CD4-positive, alpha-beta memory T cell (primary cell): ENCODE measurements around the gene EFHC1. TPM values are rescaled to one million over a fixed set of nuclear protein-coding genes. Genes with fewer than 3 reads are reported as not detected.

Experiments used
- CTCF ChIA-PET: fragments of 350-600 bp; sonication (Branson Sonifier 250); formaldehyde crosslinking; loops from one replicate; lab custom pipeline; 2021; ENCODE audit warnings: inconsistent platforms; ENCODE audit not compliant: partially characterized antibody; lab: Charles Lee
- POLR2A ChIA-PET: fragments of 350-600 bp; sonication (Branson Sonifier 250); formaldehyde crosslinking; loops from one replicate; lab custom pipeline; 2021; ENCODE audit not compliant: partially characterized antibody; lab: Charles Lee
- DNase-seq, 5 donors: peaks; one replicate each; pipeline versions ENCODE4 v3.0.0 to v3.0.0-alpha.2; 2020 to 2022; ENCODE audit warnings: mixed read lengths in 1 of 5
- H3K27ac ChIP-seq: one replicate; pipeline ENCODE4 v1.7.0; 2013; ENCODE audit warnings: low read depth, low read length
- H3K27me3 ChIP-seq: 2 replicates; pipeline ENCODE4 v1.7.0; 2013; ENCODE audit warnings: mild to moderate bottlenecking, low read length, moderate library complexity; ENCODE audit not compliant: insufficient read depth
- H3K36me3 ChIP-seq: 2 replicates; pipeline ENCODE4 v1.7.0; 2013; ENCODE audit warnings: mild to moderate bottlenecking, low read length, moderate library complexity; ENCODE audit not compliant: insufficient read depth
- H3K4me1 ChIP-seq: 2 replicates; pipeline ENCODE4 v1.7.0; 2013; ENCODE audit warnings: mild to moderate bottlenecking, low read length, moderate library complexity; ENCODE audit not compliant: insufficient read depth
- H3K4me3 ChIP-seq, 2 donors: one replicate each; pipeline ENCODE4 v1.7.0; 2013; ENCODE audit warnings: low read length in 2 of 2, mild to moderate bottlenecking in 1 of 2
- H3K9me3 ChIP-seq, 2 donors: one replicate each; pipeline ENCODE4 v1.7.0; 2013; ENCODE audit warnings: low read length in 2 of 2, control low read depth in 1 of 2; ENCODE audit not compliant: control insufficient read depth in 1 of 2
- H3K27ac Mint-ChIP-seq, 7 donors: one replicate each; pipeline ENCODE4 v1.8.0; 2020 to 2021; ENCODE audit warnings: mixed read lengths in 7 of 7, mild to moderate bottlenecking in 6 of 7, inconsistent platforms in 3 of 7, moderate library complexity in 3 of 7
- H3K27me3 Mint-ChIP-seq, 2 donors: one replicate each; pipeline ENCODE4 v1.8.0; 2020 to 2021; ENCODE audit warnings: mixed read lengths in 2 of 2
- H3K36me3 Mint-ChIP-seq, 2 donors: one replicate each; pipeline ENCODE4 v1.8.0; 2020 to 2021; ENCODE audit warnings: mixed read lengths in 2 of 2, inconsistent platforms in 1 of 2, mild to moderate bottlenecking in 1 of 2
- H3K4me1 Mint-ChIP-seq, 4 donors: one replicate each; pipeline ENCODE4 v1.8.0; 2020 to 2021; ENCODE audit warnings: mixed read lengths in 4 of 4, mild to moderate bottlenecking in 1 of 4
- H3K4me3 Mint-ChIP-seq, 8 donors: one replicate each; pipeline ENCODE4 v1.8.0; 2020 to 2021; ENCODE audit warnings: mixed read lengths in 8 of 8, mild to moderate bottlenecking in 7 of 8, moderate library complexity in 6 of 8, inconsistent platforms in 3 of 8
- H3K9me3 Mint-ChIP-seq, 8 donors: one replicate each; pipeline ENCODE4 v1.8.0; 2020 to 2021; ENCODE audit warnings: mixed read lengths in 8 of 8, mild to moderate bottlenecking in 5 of 8, inconsistent platforms in 3 of 8, moderate library complexity in 1 of 8
- intact Hi-C: fragments of 100-400 bp; cut with micrococcal nuclease; formaldehyde crosslinking; loops from one replicate; pipeline ENCODE4 v1.15.1; 2023
- polyA plus RNA-seq, 2 donors: library from polyadenylated mRNA; unstranded; fragments of 300-500 nt; fragmentation: Illumina TruSeq; gene quantifications; one replicate each; pipeline ENCODE4 v1.2.3, GENCODE V29; 2021
- total RNA-seq, 2 experiments: library from RNA; stranded (reverse); gene quantifications; one replicate each; pipeline ENCODE4 v1.2.3, GENCODE V29; 2021

Gene EFHC1
- total and polyA plus RNA-seq, 4 experiments from 2014 or later: 1.5 to 10.4 (median 4.1) TPM

DNA sequence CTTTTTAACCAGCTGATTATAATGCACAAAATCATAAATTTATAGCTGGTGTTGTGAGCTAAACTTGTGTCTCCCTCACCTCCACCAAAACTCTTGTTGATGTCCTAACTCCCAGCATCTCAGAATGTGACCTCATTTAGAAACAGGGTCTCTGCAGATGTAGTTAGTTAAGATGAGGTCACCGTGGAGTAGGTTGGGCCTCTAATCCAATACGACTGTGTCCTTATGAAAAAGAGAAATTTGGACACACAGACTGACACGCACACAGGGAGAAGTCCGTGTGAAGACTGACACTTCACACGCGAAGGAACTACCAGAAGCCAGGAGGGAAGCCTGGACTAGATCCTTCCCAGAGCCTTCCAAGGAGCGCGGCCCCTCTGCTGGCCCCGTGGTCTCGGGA, 110.2 kb downstream of the EFHC1 start:
- no peak overlapping the region for H3K4me3 Mint-ChIP-seq

DNA sequence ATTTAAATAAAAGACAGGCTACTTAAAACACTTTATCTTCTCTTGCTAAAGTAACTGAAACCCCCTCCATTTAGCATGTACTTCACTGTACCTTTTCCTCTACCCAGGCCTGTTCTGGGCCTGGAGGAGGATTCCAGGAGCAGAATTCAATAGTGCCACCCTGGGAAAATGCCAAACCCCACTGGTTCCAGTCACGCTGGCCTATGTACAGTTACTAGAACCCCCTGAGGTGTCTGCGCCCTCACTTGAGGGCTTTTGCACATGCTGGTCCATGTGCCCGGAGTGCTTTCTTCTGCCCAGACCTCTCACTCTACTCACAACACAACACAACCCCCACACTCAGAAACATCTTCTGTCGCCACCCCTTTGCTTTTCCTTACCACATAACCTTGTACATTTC, 111.3 kb downstream of the EFHC1 start:
- POLR2A ChIA-PET: no interaction called here
- no peaks in the 10 kb centered on the region for H3K36me3 ChIP-seq

More for the DNA sequence above, 110.2 kb downstream of the EFHC1 start:
- H3K4me1 Mint-ChIP-seq: peaks cover 7 to 22% (median 10%) of the 10 kb centered on the region in 4 donors
- peaks cover 0 to 2% (median 0%) of the 10 kb centered on the region in 8 donors for H3K9me3 Mint-ChIP-seq
- POLR2A ChIA-PET: no interaction called here
- intact Hi-C loops: no loop called here
- CTCF ChIA-PET: no interaction called here
- Histone ChIP-seq H3K4me3 (no peak overlapping the region), H3K27me3 (no peaks in the 10 kb centered on the region), H3K9me3 (no peaks in the 10 kb centered on the region), H3K27ac (no peak overlapping the region), H3K4me1 (peaks cover 4% of the 10 kb centered on the region), H3K36me3 (no peaks in the 10 kb centered on the region)
- H3K27ac Mint-ChIP-seq: no peak overlapping the region
- no peak for DNase-seq
- peaks cover 12 to 17% of the 10 kb centered on the region in 2 donors for H3K36me3 Mint-ChIP-seq
- no peaks in the 10 kb centered on the region for H3K27me3 Mint-ChIP-seq

DNA sequence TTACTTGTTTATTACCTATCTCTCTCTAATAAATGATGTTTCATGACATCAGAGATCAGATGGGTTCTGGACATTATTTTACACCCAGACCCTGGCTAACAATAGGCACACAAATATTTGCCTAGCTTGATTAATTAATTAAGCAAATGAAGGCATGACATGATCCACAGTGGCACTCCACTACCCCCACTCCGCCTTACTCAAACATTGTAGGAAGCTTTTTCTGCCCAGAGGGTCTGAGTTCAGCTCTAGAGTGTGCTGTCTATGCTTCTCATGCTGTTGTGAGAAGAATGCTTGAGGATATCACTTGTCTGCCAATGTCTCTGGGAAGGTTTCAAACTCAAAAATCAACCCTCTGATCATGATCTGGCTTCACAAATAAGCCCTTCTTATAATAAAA, 111.7 kb downstream of the EFHC1 start:
- Histone ChIP-seq H3K4me3 (no peak overlapping the region), H3K4me1 (peaks cover 19% of the 10 kb centered on the region), H3K27ac (no peak overlapping the region), H3K9me3 (no peaks in the 10 kb centered on the region), H3K27me3 (no peaks in the 10 kb centered on the region), H3K36me3 (no peaks in the 10 kb centered on the region)
- no peak for DNase-seq
- no peak overlapping the region for H3K27ac Mint-ChIP-seq
- H3K36me3 Mint-ChIP-seq: peaks cover 12 to 17% of the 10 kb centered on the region in 2 donors
- no peak overlapping the region for H3K4me3 Mint-ChIP-seq
- peaks cover 0 to 2% (median 0%) of the 10 kb centered on the region in 8 donors for H3K9me3 Mint-ChIP-seq
- peaks cover 21 to 37% (median 24%) of the 10 kb centered on the region in 4 donors for H3K4me1 Mint-ChIP-seq
- POLR2A ChIA-PET: no interaction called here
- CTCF ChIA-PET: no interaction called here
- intact Hi-C loops: no loop called here
- H3K27me3 Mint-ChIP-seq: no peaks in the 10 kb centered on the region

More for the DNA sequence above, 111.3 kb downstream of the EFHC1 start:
- no peak for DNase-seq
- Mint-ChIP-seq H3K27me3 (no peaks in the 10 kb centered on the region), H3K4me3 (no peak overlapping the region), H3K36me3 (peaks cover 12 to 17% of the 10 kb centered on the region in 2 donors), H3K27ac (no peak overlapping the region), H3K4me1 (peaks cover 17 to 32% (median 20%) of the 10 kb centered on the region in 4 donors), H3K9me3 (peaks cover 0 to 2% (median 0%) of the 10 kb centered on the region in 8 donors)
- peaks cover 15% of the 10 kb centered on the region for H3K4me1 ChIP-seq
- no peak overlapping the region for H3K27ac ChIP-seq
- intact Hi-C loops: no loop called here
- no peaks in the 10 kb centered on the region for H3K27me3 ChIP-seq
- no peaks in the 10 kb centered on the region for H3K9me3 ChIP-seq
- CTCF ChIA-PET: no interaction called here
- no peak overlapping the region for H3K4me3 ChIP-seq

DNA sequence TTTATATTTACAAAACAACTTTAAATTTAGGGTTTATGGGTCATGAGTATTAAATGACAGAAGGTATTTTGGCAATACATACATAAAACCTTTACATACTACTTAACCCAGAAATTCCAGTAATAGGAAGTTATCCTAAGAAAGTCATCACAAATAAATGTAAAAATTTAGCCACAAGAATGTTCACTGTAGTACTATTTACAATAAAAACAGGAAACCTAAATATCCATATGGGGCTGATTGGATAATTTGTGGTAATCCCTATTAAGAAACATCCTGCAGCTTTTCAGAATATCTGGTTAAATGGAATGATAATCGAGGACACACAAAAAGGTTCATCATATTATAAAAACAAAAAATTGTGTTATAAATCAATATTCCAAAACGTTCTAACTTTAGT, 112.3 kb downstream of the EFHC1 start:
- ChIA-PET CTCF (no interaction called here), POLR2A (no interaction called here)
- peaks cover 27 to 43% (median 30%) of the 10 kb centered on the region in 4 donors for H3K4me1 Mint-ChIP-seq
- H3K27ac Mint-ChIP-seq: no peak overlapping the region
- Histone ChIP-seq H3K4me1 (peaks cover 25% of the 10 kb centered on the region), H3K27me3 (no peaks in the 10 kb centered on the region), H3K9me3 (no peaks in the 10 kb centered on the region), H3K36me3 (no peaks in the 10 kb centered on the region), H3K4me3 (no peak overlapping the region), H3K27ac (no peak overlapping the region)
- no peaks in the 10 kb centered on the region for H3K27me3 Mint-ChIP-seq
- peaks cover 12 to 17% of the 10 kb centered on the region in 2 donors for H3K36me3 Mint-ChIP-seq
- no peak overlapping the region for H3K4me3 Mint-ChIP-seq
- DNase-seq: no peak
- peaks cover 0 to 2% (median 0%) of the 10 kb centered on the region in 8 donors for H3K9me3 Mint-ChIP-seq
- intact Hi-C loops: no loop called here

DNA sequence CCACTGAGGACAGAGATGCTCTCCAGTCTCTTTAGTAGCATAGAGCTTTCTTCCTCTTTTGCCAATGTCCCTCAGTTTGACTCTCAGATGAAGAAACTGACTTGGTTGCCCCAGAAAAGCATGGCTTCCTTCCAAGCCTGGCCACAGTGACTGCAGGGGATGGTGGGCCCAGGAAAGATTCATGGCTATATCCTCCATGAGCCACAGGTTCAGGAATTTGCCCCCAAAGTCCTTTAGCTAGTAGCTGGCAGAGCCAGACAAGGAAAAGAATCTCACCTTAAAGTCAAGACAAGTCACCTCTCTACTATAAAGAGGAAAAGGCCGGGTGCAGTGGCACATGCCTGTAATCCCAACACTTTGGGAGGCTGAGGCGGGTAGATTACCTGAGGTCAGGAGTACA, 113.3 kb downstream of the EFHC1 start:
- peaks cover 36% of the 10 kb centered on the region for H3K4me1 ChIP-seq
- no peaks in the 10 kb centered on the region for H3K27me3 ChIP-seq
- DNase-seq: no peak
- H3K4me1 Mint-ChIP-seq: peaks cover 34 to 53% (median 40%) of the 10 kb centered on the region in 4 donors
- H3K36me3 ChIP-seq: no peaks in the 10 kb centered on the region
- H3K36me3 Mint-ChIP-seq: peaks cover 12 to 17% of the 10 kb centered on the region in 2 donors
- POLR2A ChIA-PET: no interaction called here
- H3K9me3 ChIP-seq: no peaks in the 10 kb centered on the region
- intact Hi-C loops: no loop called here
- CTCF ChIA-PET: no interaction called here
- H3K27ac Mint-ChIP-seq: no peak overlapping the region
- peaks cover 0 to 2% (median 0%) of the 10 kb centered on the region in 8 donors for H3K9me3 Mint-ChIP-seq
- H3K4me3 ChIP-seq: no peak overlapping the region
- no peak overlapping the region for H3K27ac ChIP-seq
- H3K27me3 Mint-ChIP-seq: no peaks in the 10 kb centered on the region
- no peak overlapping the region for H3K4me3 Mint-ChIP-seq

GRCh38 chr6:52534363-52534762, 114.2 kb downstream of the EFHC1 start:
- H3K4me1 Mint-ChIP-seq: peaks cover 41 to 58% (median 47%) of the 10 kb centered on the region in 4 donors
- intact Hi-C loops: no loop called here
- Histone ChIP-seq H3K4me3 (no peak overlapping the region), H3K27me3 (no peaks in the 10 kb centered on the region), H3K36me3 (no peaks in the 10 kb centered on the region), H3K27ac (no peak overlapping the region), H3K4me1 (peaks cover 40% of the 10 kb centered on the region), H3K9me3 (no peaks in the 10 kb centered on the region)
- CTCF ChIA-PET: no interaction called here
- H3K4me3 Mint-ChIP-seq: no peak overlapping the region
- H3K27ac Mint-ChIP-seq: no peak overlapping the region
- peaks cover 12 to 17% of the 10 kb centered on the region in 2 donors for H3K36me3 Mint-ChIP-seq
- no peak for DNase-seq
- peaks cover 0 to 2% (median 0%) of the 10 kb centered on the region in 8 donors for H3K9me3 Mint-ChIP-seq
- no peaks in the 10 kb centered on the region for H3K27me3 Mint-ChIP-seq
- POLR2A ChIA-PET: no interaction called here

DNA sequence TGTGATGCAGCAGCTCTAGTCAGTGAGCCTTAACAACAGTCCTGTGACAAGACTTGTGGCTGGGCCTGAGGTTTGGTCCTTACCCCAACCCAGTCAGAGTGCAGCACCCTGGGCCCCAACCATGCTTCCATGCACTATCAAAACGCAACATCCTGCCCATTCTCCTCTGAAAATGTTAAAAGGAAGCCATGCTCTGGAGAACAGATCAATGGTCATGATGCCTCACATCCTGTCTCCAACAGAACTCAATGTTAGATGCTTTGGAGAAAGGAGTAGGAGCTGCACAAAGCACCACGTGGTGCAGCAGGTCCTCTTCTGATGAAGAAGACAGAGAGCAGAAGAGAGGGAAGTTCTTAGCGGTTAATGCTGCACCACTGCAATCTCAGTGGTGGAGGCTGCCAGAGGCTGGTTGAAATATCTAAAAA, 114.8 kb downstream of the EFHC1 start:
- ChIA-PET POLR2A (no interaction called here), CTCF (interaction anchor here (0.9 kb wide), 1 partner anchor 117 kb away, joined by 3 read pairs; no protein-coding TSS in a partner anchor)
- Mint-ChIP-seq H3K9me3 (peaks cover 0 to 2% (median 0%) of the 10 kb centered on the region in 8 donors), H3K27me3 (no peaks in the 10 kb centered on the region), H3K36me3 (peaks cover 12 to 17% of the 10 kb centered on the region in 2 donors), H3K4me3 (peak overlapping the region in 2 of 8 donors; percentile 6 to 46), H3K4me1 (peaks cover 41 to 61% (median 48%) of the 10 kb centered on the region in 4 donors), H3K27ac (no peak overlapping the region)
- intact Hi-C loops: no loop called here
- Histone ChIP-seq H3K4me3 (no peak overlapping the region), H3K4me1 (peaks cover 40% of the 10 kb centered on the region), H3K36me3 (no peaks in the 10 kb centered on the region), H3K9me3 (no peaks in the 10 kb centered on the region), H3K27ac (no peak overlapping the region), H3K27me3 (no peaks in the 10 kb centered on the region)
- DNase-seq: no peak
